Measurements from ENCODE around the gene NTN5. TPM values are rescaled to one million over a fixed set of nuclear protein-coding genes. Genes with fewer than 3 reads are reported as not detected.
A peak's percentile ranks its signal among the peaks of the same experiment; 100 is the strongest.
"Not testable (repeated sequence)": the region's sequence is repeated elsewhere in the genome, so short reads cannot be mapped to it uniquely, and the experiment has no call there.

Gene NTN5
- total and polyA plus RNA-seq, 2 donors from 2014 or later, result 0.52 to 0.85 TPM

DNA sequence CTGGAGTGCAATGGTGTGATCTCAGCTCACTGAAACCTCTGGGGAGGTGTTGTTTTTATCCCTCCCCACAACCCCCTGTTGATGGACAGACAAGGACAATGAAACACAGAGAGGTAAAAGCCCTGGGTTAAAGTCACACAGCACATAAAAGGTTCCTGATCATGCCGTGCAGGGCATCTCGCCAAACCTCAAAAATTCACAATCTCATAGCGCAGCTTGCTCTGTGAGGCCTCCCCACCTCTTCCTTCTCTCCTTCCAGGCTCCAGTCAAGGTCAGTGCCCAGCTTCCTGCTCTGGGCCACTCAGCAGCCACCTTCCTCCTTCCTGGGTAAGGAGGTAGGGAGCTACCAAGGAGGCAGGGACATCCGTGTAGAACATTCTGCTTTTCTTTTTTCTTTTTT, 25.2 kb upstream of the NTN5 start:
- DNase-seq, result no peak
- no peak overlapping the region for H3K27ac ChIP-seq (ENCODE audit: low read depth in 2 of 2, low read length in 2 of 2)
- H3K36me3 ChIP-seq (ENCODE audit: control insufficient read depth in 2 of 3, insufficient read depth in 3 of 3, low read length in 3 of 3), result peaks cover 2 to 4% (median 3%) of the 10 kb centered on the region in 3 donors
- H3K27me3 ChIP-seq (ENCODE audit: control insufficient read depth, insufficient read depth, low read length), result no peaks in the 10 kb centered on the region
- peaks cover 0 to 2% (median 0%) of the 10 kb centered on the region in 3 donors for H3K4me1 ChIP-seq (ENCODE audit: control insufficient read depth in 2 of 3, insufficient read depth in 2 of 3, low read depth in 1 of 3, low read length in 3 of 3)
- no peak for FAIRE-seq
- H3K9me3 ChIP-seq (ENCODE audit: control insufficient read depth in 2 of 3, insufficient read depth in 1 of 3, low read length in 3 of 3), result no peaks in the 10 kb centered on the region
- no peak overlapping the region for H3K4me3 ChIP-seq (ENCODE audit: low read length in 3 of 3)
- TF ChIP-seq, protein P1, sequence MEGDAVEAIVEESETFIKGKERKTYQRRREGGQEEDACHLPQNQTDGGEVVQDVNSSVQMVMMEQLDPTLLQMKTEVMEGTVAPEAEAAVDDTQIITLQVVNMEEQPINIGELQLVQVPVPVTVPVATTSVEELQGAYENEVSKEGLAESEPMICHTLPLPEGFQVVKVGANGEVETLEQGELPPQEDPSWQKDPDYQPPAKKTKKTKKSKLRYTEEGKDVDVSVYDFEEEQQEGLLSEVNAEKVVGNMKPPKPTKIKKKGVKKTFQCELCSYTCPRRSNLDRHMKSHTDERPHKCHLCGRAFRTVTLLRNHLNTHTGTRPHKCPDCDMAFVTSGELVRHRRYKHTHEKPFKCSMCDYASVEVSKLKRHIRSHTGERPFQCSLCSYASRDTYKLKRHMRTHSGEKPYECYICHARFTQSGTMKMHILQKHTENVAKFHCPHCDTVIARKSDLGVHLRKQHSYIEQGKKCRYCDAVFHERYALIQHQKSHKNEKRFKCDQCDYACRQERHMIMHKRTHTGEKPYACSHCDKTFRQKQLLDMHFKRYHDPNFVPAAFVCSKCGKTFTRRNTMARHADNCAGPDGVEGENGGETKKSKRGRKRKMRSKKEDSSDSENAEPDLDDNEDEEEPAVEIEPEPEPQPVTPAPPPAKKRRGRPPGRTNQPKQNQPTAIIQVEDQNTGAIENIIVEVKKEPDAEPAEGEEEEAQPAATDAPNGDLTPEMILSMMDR (IDR thresholded peaks at IDR 0.05; ENCODE audit: borderline replicate concordance, extremely low read depth, insufficient read depth), result no peak
- no peak overlapping the region for H3K9ac ChIP-seq (ENCODE audit: low read length in 3 of 3)
- intact Hi-C loops (cut with DNase I), result no loop called here

- intact Hi-C loops (cut with DNase I), result no loop called here
- Histone ChIP-seq H3K9ac (ENCODE audit: low read length in 3 of 3) (no peak overlapping the region), H3K27ac (ENCODE audit: low read depth in 2 of 2, low read length in 2 of 2) (no peak overlapping the region), H3K4me1 (ENCODE audit: control insufficient read depth in 2 of 3, insufficient read depth in 2 of 3, low read depth in 1 of 3, low read length in 3 of 3) (peaks cover 0 to 2% (median 0%) of the 10 kb centered on the region in 3 donors), H3K9me3 (ENCODE audit: control insufficient read depth in 2 of 3, insufficient read depth in 1 of 3, low read length in 3 of 3) (no peaks in the 10 kb centered on the region), H3K27me3 (ENCODE audit: control insufficient read depth, insufficient read depth, low read length) (no peaks in the 10 kb centered on the region), H3K36me3 (ENCODE audit: control insufficient read depth in 2 of 3, insufficient read depth in 3 of 3, low read length in 3 of 3) (no peaks in the 10 kb centered on the region), H3K4me3 (ENCODE audit: low read length in 3 of 3) (peak overlapping the region in 1 of 3 donors; percentile 32)
- no peak for FAIRE-seq
- DNase-seq, result peak in 4 of 5 donors; percentile 48 to 82 (median 50)
- TF ChIP-seq, protein P1 (IDR thresholded peaks at IDR 0.05; ENCODE audit: borderline replicate concordance, extremely low read depth, insufficient read depth), result no peak
Observed at GRCh38 chr19:48696353-48697010, 23.7 kb upstream of the NTN5 start.

DNA sequence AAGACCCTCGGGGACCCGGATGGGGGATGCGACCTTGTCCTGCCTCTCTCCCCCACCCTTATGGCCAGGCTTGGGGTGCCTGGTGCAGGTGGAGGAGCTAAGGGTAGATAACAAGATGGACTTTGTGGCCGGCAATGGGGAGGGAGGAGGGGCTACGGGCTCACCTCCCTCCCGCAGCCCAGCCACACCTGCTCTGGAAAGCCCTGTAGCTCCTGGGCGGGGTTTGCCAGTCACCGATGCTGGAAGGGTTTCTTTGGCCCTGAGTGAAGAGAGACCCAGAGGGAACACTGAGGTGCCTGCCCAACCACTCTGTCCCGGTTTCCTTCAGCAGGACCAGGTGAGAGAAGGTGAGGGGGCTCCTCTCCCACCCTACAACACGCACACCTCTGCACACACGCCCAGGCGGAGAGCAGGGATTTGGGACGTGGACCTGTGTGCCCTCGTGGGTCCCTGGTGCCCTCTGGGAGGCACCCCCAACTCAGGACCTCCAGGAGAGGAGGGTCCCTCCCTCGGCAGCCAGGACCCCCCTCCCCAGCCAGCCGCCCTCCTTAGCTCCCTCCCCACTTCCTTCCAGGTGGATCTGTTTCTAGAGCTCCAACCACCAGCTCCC, 23.0 kb upstream of the NTN5 start, which contains the start of gene FUT2:
TSS of gene FUT2 (plus strand) at position 229 of the 610 bp plus-strand sequence. CDS start 6,986 bp downstream, outside the sequence.
- peak in 2 of 5 donors; percentile 22 to 31 for DNase-seq
- intact Hi-C loops (cut with DNase I), result no loop called here
- Histone ChIP-seq H3K36me3 (ENCODE audit: control insufficient read depth in 2 of 3, insufficient read depth in 3 of 3, low read length in 3 of 3) (no peaks in the 10 kb centered on the region), H3K27me3 (ENCODE audit: control insufficient read depth, insufficient read depth, low read length) (no peaks in the 10 kb centered on the region), H3K4me1 (ENCODE audit: control insufficient read depth in 2 of 3, insufficient read depth in 2 of 3, low read depth in 1 of 3, low read length in 3 of 3) (peaks cover 0 to 2% (median 0%) of the 10 kb centered on the region in 3 donors), H3K9me3 (ENCODE audit: control insufficient read depth in 2 of 3, insufficient read depth in 1 of 3, low read length in 3 of 3) (no peaks in the 10 kb centered on the region), H3K4me3 (ENCODE audit: low read length in 3 of 3) (peak within 1 kb of the TSS in 1 of 3 donors; percentile 32), H3K9ac (ENCODE audit: low read length in 3 of 3) (no peak within 1 kb of the TSS), H3K27ac (ENCODE audit: low read depth in 2 of 2, low read length in 2 of 2) (no peak within 1 kb of the TSS)
- TF ChIP-seq, protein P1 (IDR thresholded peaks at IDR 0.05; ENCODE audit: borderline replicate concordance, extremely low read depth, insufficient read depth), result no peak
- FAIRE-seq, result no peak

DNA sequence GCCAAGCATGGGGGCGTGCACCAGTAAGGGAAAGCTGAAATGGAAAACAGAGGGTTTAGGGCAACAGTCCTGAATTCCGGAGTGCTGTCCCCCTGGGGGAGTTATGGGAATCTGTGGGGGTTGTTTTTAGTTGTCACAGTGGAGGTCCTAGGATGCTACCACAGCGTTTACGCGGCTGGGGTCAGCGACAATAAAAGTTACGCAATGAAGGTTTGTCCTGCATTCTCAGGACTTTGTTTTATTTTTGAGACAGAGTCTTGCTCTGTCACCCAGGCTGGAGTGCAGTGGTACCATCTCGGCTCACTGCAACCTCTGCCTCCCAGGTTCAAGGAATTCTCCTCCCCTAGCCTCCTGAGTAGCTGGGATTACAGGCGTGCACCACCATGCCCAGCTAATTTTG, 20.8 kb upstream of the NTN5 start:
- intact Hi-C loops (cut with DNase I); H3K27ac ChIP-seq (ENCODE audit: low read depth in 2 of 2, low read length in 2 of 2); H3K4me3 ChIP-seq (ENCODE audit: low read length in 3 of 3); H3K9me3 ChIP-seq (ENCODE audit: control insufficient read depth in 2 of 3, insufficient read depth in 1 of 3, low read length in 3 of 3); H3K27me3 ChIP-seq (ENCODE audit: control insufficient read depth, insufficient read depth, low read length); H3K9ac ChIP-seq (ENCODE audit: low read length in 3 of 3); H3K4me1 ChIP-seq (ENCODE audit: control insufficient read depth in 2 of 3, insufficient read depth in 2 of 3, low read depth in 1 of 3, low read length in 3 of 3); FAIRE-seq; H3K36me3 ChIP-seq (ENCODE audit: control insufficient read depth in 2 of 3, insufficient read depth in 3 of 3, low read length in 3 of 3); DNase-seq: not testable (repeated sequence)

Measured in kidney (tissue), 14 donors.